Hepatic stellate cell (primary cell): Measurements from ENCODE around the gene TEKTIP1.
"Not testable (repeated sequence)": the region's sequence is repeated elsewhere in the genome, so short reads cannot be mapped to it uniquely, and the experiment has no call there.

Source experiments
- DNase-seq: peaks from one replicate; pipeline ENCODE4 v3.0.0; 2011; ENCODE audit warnings: low spot score

TEKTIP1 gene

DNA sequence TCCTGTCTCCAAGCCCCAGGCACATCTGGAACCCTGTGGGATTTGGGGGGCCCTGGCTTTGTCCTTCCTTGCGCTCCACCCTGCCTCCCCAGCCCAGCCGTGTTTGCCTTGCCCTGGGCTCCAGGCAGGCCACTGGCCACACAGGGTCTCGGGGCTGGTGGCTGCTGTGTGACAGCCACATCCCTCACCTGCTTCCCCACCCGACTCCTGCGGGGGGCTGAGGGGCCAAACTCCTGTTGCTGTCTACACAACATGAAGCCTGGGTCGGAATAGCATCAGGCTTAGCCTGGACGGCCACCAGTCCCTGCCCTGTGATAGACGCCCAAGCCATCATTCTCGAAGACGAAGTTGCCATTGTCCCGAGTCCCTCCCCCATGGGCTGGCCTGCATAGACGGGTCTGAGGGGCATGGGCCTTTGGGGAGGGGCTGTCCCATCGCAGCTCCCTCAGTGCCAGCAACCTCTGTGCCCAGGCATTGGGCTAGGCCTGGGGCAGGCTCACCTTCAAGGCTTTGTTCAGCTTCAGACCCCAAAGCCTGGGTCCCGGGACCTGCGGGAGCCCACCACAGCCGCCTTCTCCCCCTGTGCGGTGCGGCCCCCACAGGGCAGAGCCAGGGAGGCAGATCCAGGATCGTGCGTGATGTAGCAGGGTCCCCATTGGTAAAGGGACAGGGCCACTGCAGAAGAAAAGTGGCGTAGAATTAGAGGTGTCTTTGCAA is 15.5 kb upstream of the TEKTIP1 start:
- no peak for DNase-seq

DNA sequence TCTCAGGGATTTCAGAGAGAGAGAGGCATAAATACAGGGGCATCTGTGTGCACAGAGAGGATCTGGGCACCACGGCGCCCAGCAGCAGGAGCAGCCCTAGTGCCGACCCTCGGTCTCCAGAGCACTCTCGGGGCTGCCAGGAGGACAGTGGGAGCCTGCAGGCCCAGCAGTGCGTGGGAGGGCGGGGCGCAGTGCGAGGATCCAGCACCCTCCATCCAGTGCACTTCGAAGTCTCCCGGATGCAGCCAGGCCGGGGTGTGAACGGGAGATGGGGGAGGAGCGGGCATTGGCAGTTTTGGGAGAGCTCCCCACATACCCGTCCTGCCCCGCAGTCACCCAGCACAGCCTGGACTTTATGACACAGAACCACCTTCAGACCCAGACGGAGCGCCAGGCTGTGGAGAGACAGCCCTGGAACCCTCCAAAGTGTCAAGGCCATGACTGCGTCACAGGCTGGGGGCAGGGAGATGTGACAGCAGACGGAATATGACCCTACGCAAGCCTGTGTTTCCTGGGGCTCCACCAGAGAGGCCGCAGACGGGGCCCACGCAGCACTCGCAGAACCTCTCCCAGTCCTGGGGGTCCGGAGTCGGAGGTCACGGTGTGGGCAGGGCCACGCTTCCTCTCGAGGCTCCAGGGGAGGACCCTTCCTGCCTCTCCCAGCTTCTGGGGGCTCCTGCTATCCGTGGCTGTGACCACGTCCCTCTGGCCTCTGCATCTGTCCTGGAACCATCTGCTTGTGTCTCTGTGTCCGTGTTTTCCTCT is 14.7 kb upstream of the TEKTIP1 start:
- DNase-seq: no peak

DNA sequence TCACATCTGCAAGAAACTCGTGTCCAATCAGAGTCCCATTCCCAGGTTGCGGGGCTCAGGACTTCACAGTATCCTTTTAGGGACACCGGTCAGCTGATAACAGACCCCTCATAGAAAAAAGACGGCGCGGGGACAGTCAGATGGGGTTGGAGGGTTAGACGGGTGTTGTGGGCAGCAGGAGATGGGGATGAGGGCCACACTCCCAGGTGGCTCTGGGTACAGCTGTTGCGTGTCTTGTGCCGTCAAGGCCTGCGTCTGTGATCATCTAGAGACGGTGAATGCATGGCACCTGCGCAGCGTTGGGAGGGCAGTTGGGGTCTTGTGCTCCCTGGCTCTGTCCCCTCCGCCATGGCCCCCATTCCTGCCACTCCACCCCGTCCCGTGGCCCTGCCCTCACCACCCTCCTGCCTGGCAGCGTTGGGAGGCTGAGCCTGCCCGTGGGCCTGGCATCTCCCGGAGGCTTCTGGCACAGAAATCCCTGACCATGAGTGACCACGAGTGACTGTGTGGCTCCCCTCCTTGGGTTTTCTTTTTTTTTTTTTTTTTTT is 14.0 kb upstream of the TEKTIP1 start:
- DNase-seq: no peak

DNA sequence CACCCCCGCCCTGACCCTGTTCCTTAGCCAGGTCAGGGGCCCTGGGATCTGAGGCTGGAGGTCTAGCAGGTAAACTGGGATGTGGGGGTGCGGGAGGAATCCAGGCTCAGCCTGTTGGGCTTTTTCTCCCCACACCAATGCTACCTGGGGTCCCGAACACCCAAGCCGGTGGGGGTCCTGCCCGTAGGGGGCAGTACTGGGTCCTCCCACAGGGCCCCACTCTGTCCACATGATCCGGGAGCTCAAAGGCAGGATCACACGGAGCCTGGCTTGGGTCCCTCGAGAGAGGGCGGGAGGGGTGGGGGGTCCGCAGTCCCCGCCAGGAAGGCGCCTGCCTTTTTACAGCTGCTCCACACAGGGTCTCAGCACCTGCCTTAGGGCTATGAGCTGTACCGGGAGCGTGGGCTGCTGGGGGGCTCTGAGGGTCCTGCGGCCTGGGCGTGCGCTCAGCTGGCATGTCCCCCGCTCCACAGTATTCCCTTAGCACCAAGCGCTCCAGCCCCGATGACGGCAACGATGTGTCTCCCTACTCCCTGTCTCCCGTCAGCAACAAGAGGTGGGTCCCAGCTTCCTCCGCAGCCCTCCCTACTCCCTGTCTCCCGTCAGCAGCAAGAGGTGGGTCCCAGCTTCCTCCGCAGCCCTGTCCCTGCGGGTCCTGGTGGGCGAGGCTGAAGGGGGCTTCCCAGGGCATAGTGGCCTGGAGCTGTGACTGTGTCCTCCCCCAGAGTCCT is 12.3 kb upstream of the TEKTIP1 start:
- no peak for DNase-seq

DNA sequence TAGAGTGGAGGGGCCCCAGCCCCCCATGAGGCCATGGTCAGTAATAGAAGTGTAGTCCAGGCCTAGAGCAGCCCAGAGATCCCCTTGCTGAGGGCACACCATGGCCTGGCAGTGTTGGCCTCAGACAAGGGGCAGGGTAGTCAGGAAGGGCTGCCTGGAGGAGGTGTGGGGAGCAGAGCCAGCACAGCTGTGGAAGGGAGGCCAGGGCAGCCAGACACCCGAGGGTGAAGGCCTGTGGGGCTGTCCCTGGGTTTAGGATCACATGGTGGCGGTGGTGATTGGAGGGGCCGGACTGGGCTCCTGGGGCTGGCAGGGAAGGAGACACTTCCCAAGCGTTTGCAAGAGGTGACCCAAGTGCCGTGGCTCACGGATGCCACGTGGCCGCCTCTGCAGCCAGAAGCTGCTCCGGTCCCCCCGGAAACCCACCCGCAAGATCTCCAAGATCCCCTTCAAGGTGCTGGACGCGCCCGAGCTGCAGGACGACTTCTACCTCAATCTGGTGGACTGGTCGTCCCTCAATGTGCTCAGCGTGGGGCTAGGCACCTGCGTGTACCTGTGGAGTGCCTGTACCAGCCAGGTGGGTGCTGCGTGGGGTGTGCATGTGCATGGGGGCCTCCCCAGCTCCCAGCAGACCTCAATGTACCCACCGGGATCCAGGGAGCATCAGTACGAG is 11.6 kb upstream of the TEKTIP1 start:
- no peak for DNase-seq

DNA sequence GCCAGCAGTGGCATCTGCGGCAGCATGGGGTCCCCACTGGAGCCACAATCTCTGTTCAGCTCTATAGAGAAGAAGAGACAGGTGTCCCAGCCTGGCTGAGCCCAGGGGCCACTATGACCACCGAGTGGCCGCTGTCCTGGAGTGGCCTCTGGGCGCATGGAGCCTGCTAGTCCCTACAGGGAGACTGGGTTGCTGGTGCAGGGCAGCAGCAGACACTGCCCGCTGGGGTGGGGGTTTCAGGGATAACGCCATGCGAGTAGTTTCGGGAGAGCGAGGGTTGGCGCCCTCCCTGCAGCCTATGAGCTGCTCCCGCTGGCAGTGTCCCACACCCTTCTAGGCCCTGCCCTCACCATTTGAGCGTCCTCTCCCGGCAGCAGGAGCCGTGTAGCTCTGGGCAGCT is 10.9 kb upstream of the TEKTIP1 start:
- DNase-seq: no peak

DNA sequence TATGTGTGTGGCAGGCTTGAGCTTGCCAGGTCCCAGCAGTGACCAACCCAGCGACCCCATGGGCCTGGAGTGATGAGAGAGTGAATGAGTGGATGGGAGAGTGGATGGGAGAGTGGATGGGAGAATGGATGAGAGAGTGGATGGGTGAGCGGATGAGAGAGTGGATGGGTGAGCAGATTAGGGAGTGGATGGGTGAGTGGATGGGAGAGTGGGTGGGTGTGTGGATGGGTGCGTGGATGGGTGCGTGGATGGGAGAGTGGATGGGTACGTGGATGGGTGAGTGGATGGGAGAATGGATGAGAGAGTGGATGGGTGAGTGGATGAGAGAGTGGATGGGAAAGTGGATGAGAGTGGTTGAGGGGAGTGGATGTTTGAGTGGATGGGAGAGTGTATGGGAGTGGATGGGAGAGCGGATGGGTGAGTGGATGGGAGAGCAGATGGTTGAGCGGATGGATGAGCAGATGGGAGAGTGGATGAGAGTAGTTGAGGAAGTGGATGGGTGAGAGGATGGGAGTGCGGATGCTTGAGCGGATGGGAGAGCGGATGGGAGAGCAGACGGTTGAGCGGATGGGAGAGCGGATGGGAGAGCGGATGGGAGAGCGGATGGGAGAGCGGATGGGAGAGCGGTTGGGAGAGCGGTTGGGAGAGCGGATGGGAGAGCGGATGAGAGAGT is 10.3 kb upstream of the TEKTIP1 start:
- DNase-seq: no peak

DNA sequence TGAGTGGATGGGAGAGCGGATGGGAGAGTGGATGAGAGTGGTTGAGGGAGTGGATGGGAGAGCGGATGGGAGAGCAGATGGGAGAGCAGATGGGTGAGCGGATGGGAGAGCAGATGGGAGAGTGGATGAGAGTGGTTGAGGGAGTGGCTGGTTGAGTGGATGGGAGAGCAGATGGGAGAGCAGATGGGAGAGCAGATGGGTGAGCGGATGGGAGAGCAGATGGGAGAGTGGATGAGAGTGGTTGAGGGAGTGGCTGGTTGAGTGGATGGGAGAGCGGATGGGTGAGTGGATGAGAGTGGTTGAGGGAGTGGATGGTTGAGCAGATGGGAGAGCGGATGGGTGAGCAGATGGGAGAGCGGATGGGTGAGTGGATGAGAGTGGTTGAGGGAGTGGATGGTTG is 9.7 kb upstream of the TEKTIP1 start:
- DNase-seq: not testable (repeated sequence)

DNA sequence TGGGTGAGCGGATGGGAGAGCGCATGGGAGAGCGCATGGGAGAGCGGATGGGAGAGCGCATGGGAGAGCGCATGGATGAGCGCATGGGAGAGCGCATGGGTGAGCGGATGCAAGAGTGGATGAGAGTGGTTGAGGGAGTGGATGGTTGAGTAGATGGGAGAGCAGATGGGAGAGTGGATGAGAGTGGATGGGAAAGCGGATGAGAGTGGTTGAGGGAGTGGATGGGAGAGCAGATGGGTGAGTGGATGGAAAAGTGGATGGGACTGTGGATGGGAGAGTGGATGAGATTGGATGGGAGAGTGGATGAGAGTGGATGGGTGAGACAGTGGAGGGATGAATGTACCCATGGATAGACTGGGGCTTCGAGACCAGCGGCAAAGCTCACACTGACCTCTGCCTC is 8.6 kb upstream of the TEKTIP1 start:
- no peak for DNase-seq

DNA sequence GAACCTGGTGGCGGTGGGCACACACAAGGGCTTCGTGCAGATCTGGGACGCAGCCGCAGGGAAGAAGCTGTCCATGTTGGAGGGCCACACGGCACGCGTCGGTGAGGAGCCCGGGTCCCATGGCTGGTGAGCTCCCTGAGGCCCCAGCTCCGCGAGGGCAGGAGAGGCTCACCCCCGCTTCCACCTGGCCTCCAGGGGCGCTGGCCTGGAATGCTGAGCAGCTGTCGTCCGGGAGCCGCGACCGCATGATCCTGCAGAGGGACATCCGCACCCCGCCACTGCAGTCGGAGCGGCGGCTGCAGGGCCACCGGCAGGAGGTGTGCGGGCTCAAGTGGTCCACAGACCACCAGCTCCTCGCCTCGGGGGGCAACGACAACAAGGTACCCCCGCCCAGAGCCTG is 7.3 kb upstream of the TEKTIP1 start:
- DNase-seq: no peak

DNA sequence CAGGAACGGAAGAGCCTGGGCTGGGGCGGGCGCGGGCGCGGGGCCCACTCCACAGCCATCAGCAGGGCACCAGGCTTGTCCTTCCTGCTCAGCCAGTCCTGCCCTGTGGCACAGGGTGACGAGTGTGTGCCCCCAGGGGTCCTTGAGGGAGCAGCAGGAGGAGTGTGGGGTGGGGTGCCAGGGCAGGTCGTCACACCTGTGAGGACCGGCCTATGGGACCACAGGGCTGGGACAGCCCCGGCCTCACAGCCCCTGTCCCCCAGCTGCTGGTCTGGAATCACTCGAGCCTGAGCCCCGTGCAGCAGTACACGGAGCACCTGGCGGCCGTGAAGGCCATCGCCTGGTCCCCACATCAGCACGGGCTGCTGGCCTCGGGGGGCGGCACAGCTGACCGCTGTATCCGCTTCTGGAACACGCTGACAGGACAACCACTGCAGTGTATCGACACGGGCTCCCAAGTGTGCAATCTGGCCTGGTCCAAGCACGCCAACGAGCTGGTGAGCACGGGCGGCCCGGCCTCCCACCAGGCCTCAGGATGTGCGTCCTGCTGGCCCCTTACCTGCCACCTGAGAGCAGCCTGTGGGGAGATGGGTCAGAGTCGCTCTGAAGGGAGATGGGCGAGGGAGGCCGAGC is 6.7 kb upstream of the TEKTIP1 start:
- no peak for DNase-seq

DNA sequence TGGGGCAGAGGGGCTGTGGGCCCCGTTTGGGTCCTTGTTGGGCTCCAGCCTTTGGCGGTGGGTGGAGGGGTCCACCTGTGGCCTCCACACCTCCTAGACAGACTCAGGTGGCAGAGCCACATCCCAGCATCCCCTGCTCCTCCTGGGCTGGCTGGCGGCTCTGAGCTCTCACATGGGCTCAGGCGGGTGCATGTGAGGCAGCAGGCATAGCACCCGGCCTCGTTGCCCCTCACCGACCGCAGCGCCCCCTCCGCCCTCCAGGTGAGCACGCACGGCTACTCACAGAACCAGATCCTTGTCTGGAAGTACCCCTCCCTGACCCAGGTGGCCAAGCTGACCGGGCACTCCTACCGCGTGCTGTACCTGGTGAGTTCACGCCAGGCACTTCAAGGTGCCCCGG is 5.9 kb upstream of the TEKTIP1 start:
- DNase-seq: no peak

DNA sequence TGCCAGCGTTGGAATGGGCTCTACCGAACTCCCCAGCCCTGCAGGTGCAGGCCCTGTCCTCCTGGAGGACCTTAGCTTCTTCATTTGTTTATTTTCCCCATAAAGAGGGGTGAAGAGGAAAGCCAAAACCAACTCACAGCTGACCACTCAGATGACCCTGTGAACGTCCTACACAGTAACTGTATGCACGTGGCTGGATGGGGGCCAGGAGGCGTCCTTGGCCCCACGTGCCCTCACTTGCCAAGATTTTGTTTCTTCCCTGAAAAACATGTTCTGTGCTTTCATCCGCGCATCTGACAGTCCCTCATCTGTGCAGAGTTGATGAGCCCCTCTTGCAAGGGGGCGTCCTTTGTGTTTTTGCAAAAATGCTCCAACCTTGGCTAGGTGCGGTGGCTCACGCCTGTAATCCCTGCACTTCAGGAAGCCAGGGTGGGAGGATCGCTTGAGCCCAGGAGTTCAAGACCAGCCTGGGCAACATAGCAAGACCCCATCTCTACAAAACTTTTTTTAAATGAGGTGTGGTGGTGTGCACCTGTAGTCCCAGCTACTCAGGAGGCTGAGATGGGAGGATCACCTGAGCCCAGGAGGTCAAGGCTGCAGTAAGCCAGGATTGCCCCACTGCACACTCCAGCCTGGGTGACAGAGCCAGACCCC is 5.3 kb upstream of the TEKTIP1 start:
- DNase-seq: no peak

DNA sequence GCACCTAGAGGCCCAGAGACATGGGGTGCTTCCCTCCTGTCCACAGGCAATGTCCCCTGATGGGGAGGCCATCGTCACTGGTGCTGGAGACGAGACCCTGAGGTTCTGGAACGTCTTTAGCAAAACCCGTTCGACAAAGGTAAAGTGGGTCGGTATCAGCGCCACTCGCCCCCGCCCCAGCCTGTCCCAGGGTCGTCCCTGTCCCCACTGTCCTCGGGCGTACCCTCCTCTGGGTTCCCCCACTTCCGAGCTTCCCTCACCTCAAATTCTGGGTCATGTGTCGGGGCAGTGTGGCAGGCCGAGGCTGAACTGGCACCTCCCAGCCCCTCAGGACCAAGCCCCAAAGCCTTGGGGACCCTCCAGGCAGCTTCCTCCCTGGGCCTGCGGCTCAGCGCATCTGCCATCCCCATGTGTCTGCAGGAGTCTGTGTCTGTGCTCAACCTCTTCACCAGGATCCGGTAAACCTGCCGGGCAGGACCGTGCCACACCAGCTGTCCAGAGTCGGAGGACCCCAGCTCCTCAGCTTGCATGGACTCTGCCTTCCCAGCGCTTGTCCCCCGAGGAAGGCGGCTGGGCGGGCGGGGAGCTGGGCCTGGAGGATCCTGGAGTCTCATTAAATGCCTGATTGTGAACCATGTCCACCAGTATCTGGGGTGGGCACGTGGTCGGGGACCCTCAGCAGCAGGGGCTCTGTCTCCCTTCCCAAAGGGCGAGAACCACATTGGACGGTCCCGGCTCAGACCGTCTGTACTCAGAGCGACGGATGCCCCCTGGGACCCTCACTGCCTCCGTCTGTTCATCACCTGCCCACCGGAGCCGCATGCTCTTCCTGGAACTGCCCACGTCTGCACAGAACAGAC is 4.4 kb upstream of the TEKTIP1 start:
- DNase-seq: no peak

DNA sequence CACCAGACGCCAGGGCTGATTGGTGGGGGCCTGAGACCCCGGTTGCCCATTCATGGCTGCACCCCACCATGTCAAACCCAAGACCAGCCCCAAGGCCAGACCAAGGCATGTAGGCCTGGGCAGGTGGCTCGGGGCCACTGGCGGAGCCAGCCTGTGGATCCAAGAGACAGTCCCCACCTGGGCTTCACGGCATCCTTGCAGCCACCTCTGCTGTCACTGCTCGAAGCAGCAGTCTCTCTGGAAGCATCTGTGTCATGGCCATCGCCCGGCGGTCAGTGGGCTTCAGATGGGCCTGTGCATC is 3.8 kb upstream of the TEKTIP1 start:
- no peak for DNase-seq

DNA sequence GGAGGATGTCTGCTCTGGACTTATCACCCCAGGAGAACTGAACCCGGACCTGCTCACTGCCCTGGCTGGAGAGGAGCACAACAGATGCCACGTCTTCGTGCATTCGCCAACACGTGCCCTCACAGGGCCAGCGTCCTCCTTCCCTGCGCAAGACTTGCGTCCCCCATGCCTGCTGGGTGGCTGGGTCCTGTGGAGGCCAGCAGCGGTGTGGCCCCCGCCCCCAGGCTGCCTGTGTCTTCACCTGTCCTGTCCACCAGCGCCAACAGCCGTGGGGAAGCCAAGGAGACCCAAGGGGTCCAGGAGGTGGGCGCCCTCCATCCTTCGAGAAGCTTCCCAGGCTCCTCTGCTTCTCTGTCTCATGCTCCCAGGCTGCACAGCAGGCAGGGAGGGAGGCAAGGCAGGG is 3.4 kb upstream of the TEKTIP1 start:
- DNase-seq: no peak

DNA sequence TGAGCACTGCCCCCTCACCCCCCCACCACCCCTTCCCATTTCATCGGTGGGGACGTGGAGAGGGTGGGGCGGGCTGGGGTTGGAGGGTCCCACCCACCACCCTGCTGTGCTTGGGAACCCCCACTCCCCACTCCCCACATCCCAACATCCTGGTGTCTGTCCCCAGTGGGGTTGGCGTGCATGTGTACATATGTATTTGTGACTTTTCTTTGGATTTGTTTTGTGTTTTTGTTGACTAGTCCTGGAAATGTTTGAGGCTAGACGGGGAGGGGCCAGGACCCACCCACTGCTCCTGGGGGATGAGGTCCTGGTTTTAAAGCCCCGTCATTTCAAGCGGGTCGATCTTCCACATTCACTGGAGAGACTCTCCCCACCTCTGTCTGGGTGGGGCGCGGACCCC is 3.0 kb upstream of the TEKTIP1 start:
- no peak for DNase-seq

DNA sequence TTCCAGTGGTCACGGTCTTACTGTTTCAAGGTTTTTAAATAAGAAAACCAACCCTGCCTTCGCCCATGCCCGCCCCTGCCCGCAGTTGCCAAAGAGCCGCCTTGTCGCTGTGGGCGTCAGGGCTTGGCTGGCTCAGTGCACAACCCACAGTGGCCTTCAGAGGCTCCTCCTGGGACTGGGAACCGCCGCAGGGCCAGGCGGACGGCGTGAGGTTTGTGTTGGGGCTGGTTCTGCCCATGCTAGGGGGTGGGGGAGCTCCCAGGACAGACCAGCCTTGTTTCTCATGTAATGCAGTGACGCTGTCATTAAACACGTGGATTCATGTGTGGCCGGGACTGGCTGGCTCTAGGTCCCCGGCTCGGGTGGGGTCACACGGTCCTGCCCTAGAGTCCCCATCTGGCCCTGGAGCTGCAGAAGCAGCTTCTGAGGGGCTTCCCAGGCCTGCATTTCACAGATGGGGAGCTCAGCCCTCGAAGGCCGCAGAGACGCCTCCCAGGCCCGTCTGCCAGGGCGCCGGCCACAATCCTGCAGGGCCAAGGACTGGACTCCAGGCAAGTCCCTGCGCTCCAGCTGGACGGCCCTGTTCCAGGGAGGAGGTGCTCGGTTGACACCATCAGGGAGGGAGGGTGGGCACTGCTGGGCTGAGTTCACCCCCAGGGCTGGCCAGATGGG is 2.4 kb upstream of the TEKTIP1 start:
- DNase-seq: no peak

DNA sequence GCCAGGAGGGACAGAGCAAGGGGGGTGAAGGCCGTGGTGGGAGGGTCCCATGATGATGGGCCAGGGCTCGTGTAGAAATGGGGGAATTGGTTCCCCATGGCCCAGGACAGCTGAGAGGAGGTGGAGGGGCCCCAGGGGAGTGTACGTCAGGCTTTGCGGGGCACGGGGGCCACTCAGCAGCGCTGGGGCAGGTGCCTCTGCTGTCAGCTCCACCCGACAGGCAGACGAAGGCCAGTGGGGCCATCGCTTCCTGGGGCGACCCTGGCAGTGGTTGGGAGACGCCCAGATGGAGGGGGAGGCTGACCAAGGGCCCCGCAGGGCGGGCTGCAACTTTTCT is 1.9 kb upstream of the TEKTIP1 start:
- DNase-seq: no peak
